GM12878 (cell line): ENCODE measurements around the gene HNRNPF. TPM values are rescaled to one million over a fixed set of nuclear protein-coding genes. Genes with fewer than 3 reads are reported as not detected.

ENCODE experiments used
- BACH1 ChIP-seq: fragments of 450-650 bp; IDR thresholded peaks from 2 replicates; pipeline ENCODE4 v1.6.1; 2017; ENCODE audit warnings: mild to moderate bottlenecking, borderline replicate concordance
- CBX5 ChIP-seq: sonication (generic); IDR thresholded peaks from 2 replicates; pipeline ENCODE4 v1.6.1; 2016; ENCODE audit warnings: low read depth, moderate library complexity, mild to moderate bottlenecking, inconsistent platforms
- CUX1 ChIP-seq: IDR thresholded peaks from 2 replicates; pipeline ENCODE4 v1.6.1; 2012; ENCODE audit warnings: improper control_type of control experiment, low read depth, low read length; ENCODE audit not compliant: insufficient replicate concordance
- EGR1 ChIP-seq, 2 experiments: IDR thresholded peaks; 1 replicate in 1 of 2; 2 replicates in 1 of 2; pipeline ENCODE4 v1.6.1; 2011 to 2012; ENCODE audit warnings: low read depth in 2 of 2, low read length in 2 of 2, borderline replicate concordance in 1 of 2, mild to moderate bottlenecking in 1 of 2, moderate library complexity in 1 of 2
- FOXK2 ChIP-seq: fragments of 450-650 bp; IDR thresholded peaks from 2 replicates; pipeline ENCODE4 v1.6.1; 2017; ENCODE audit warnings: mild to moderate bottlenecking, moderate library complexity
- HDAC6 ChIP-seq: fragments of 200-600 bp; sonication (generic); IDR thresholded peaks from one replicate; pipeline ENCODE4 v1.8.0; 2017; ENCODE audit warnings: antibody characterized with exemption; ENCODE audit not compliant: unreplicated experiment
- HDGF ChIP-seq: fragments of 450-650 bp; IDR thresholded peaks from 2 replicates; pipeline ENCODE4 v1.6.1; 2016; ENCODE audit warnings: antibody characterized with exemption
- IKZF1 ChIP-seq: fragments of 450-650 bp; conservative IDR thresholded peaks from 2 replicates; pipeline ENCODE4 v1.6.1; 2017; ENCODE audit warnings: antibody characterized with exemption, mild to moderate bottlenecking
- MXI1 ChIP-seq: fragments of 150-350 bp; IDR thresholded peaks from 2 replicates; pipeline ENCODE4 v1.6.1; 2011; ENCODE audit warnings: low read depth, mild to moderate bottlenecking, inconsistent platforms, low read length, improper control_type of control experiment
- PAX8 ChIP-seq: fragments of 450-650 bp; IDR thresholded peaks from 2 replicates; pipeline ENCODE4 v1.6.1; 2017; ENCODE audit warnings: mild to moderate bottlenecking, moderate library complexity
- PBX3 ChIP-seq: IDR thresholded peaks from 2 replicates; pipeline ENCODE4 v1.6.1; 2011; ENCODE audit warnings: mild to moderate bottlenecking, low read depth, low read length, moderate library complexity; ENCODE audit not compliant: insufficient replicate concordance
- RAD51 ChIP-seq: fragments of 450-650 bp; IDR thresholded peaks from 2 replicates; pipeline ENCODE4 v1.6.1; 2016; ENCODE audit warnings: moderate library complexity, mild to moderate bottlenecking, inconsistent platforms
- SREBF2 ChIP-seq: IDR thresholded peaks from 2 replicates; pipeline ENCODE4 v1.6.1; 2012; ENCODE audit warnings: mild to moderate bottlenecking, low read length
- SUPT20H ChIP-seq: IDR thresholded peaks from 2 replicates; pipeline ENCODE4 v1.6.1; 2011; ENCODE audit warnings: low read depth, mild to moderate bottlenecking, low read length, moderate library complexity, borderline replicate concordance; ENCODE audit not compliant: control insufficient read depth
- USF1 ChIP-seq: IDR thresholded peaks from 2 replicates; pipeline ENCODE4 v1.6.1; 2011; ENCODE audit warnings: borderline replicate concordance, low read depth, mild to moderate bottlenecking, moderate library complexity, mixed read lengths, low read length; ENCODE audit not compliant: insufficient read depth; ENCODE audit errors: extremely low read length
- ZBED1 ChIP-seq: IDR thresholded peaks from 2 replicates; pipeline ENCODE4 v1.6.1; 2016; ENCODE audit warnings: borderline replicate concordance
- polyA plus RNA-seq, 11 experiments: library from polyadenylated mRNA; depleted of rRNA in 4 of 11; unstranded in 6 of 11; stranded (reverse) in 5 of 11; fragments of >200 nt; fragmentation: Nextera tagmentation in 4 of 11; fragmentation: Illumina TruSeq in 1 of 11; extraction: Ambion mirVana in 4 of 11; extraction: Trizol in 1 of 11; gene quantifications; 1 replicate in 1 of 11; 2 replicates in 10 of 11; pipeline versions ENCODE4 v1.2.1 to v1.2.3, GENCODE V29; 2011 to 2016; ENCODE audit warnings: inconsistent platforms in 2 of 11, missing spikeins in 2 of 11, low read depth in 1 of 11
- total RNA-seq, 4 experiments: library from RNA; depleted of rRNA in 3 of 4; stranded (reverse); fragments of >200 nt in 3 of 4; fragmentation: Illumina TruSeq in 1 of 4; extraction: Trizol in 1 of 4; gene quantifications; 2 replicates each; pipeline versions ENCODE4 v1.2.1 to v1.2.3, GENCODE V29; 2013 to 2021
- TF ChIP-seq, protein P1 (sequence below): fragments of 150-350 bp; IDR thresholded peaks from 2 replicates; pipeline ENCODE4 v1.6.1; 2016; ENCODE audit warnings: low read depth, low read length
- TF ChIP-seq, protein P2 (sequence below): fragments of 150-350 bp; IDR thresholded peaks from 2 replicates; pipeline ENCODE4 v1.6.1; 2014; ENCODE audit warnings: mild to moderate bottlenecking, low read depth, low read length

The HNRNPF gene
- total and polyA plus RNA-seq, 10 of the 15 experiments (the other 5 are each of a cell fraction or from before 2014, with no cell fraction given), result 156 to 373 (median 293) TPM

GRCh38 chr10:43362191-43362839 lies 46.7 kb downstream of the HNRNPF start (continued):
- TF ChIP-seq EGR1 (IDR thresholded peaks at IDR 0.05; ENCODE audit: borderline replicate concordance in 1 of 2, low read depth in 2 of 2, low read length in 2 of 2), result no peak
- TF ChIP-seq CUX1, result no peak
- no peak for TF ChIP-seq BACH1
- TF ChIP-seq HDGF, result no peak
- TF ChIP-seq ZBED1, result no peak
- TF ChIP-seq, protein P1, sequence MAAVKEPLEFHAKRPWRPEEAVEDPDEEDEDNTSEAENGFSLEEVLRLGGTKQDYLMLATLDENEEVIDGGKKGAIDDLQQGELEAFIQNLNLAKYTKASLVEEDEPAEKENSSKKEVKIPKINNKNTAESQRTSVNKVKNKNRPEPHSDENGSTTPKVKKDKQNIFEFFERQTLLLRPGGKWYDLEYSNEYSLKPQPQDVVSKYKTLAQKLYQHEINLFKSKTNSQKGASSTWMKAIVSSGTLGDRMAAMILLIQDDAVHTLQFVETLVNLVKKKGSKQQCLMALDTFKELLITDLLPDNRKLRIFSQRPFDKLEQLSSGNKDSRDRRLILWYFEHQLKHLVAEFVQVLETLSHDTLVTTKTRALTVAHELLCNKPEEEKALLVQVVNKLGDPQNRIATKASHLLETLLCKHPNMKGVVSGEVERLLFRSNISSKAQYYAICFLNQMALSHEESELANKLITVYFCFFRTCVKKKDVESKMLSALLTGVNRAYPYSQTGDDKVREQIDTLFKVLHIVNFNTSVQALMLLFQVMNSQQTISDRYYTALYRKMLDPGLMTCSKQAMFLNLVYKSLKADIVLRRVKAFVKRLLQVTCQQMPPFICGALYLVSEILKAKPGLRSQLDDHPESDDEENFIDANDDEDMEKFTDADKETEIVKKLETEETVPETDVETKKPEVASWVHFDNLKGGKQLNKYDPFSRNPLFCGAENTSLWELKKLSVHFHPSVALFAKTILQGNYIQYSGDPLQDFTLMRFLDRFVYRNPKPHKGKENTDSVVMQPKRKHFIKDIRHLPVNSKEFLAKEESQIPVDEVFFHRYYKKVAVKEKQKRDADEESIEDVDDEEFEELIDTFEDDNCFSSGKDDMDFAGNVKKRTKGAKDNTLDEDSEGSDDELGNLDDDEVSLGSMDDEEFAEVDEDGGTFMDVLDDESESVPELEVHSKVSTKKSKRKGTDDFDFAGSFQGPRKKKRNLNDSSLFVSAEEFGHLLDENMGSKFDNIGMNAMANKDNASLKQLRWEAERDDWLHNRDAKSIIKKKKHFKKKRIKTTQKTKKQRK, result no peak
- TF ChIP-seq FOXK2, result no peak
- no peak for TF ChIP-seq CBX5
- no peak for TF ChIP-seq MXI1
- no peak for TF ChIP-seq SREBF2
- peak; percentile 11 for TF ChIP-seq USF1
- TF ChIP-seq, protein P2, sequence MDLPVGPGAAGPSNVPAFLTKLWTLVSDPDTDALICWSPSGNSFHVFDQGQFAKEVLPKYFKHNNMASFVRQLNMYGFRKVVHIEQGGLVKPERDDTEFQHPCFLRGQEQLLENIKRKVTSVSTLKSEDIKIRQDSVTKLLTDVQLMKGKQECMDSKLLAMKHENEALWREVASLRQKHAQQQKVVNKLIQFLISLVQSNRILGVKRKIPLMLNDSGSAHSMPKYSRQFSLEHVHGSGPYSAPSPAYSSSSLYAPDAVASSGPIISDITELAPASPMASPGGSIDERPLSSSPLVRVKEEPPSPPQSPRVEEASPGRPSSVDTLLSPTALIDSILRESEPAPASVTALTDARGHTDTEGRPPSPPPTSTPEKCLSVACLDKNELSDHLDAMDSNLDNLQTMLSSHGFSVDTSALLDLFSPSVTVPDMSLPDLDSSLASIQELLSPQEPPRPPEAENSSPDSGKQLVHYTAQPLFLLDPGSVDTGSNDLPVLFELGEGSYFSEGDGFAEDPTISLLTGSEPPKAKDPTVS, result no peak
- TF ChIP-seq HDAC6, result no peak
- TF ChIP-seq RAD51, result no peak
- no peak for TF ChIP-seq PAX8
- TF ChIP-seq SUPT20H, result no peak
- TF ChIP-seq IKZF1, result no peak
- TF ChIP-seq PBX3, result no peak
